ENCODE measurements around the gene KIF20A.
"Not testable (repeated sequence)": the region's sequence is repeated elsewhere in the genome, so short reads cannot be mapped to it uniquely, and the experiment has no call there.

The KIF20A gene

DNA sequence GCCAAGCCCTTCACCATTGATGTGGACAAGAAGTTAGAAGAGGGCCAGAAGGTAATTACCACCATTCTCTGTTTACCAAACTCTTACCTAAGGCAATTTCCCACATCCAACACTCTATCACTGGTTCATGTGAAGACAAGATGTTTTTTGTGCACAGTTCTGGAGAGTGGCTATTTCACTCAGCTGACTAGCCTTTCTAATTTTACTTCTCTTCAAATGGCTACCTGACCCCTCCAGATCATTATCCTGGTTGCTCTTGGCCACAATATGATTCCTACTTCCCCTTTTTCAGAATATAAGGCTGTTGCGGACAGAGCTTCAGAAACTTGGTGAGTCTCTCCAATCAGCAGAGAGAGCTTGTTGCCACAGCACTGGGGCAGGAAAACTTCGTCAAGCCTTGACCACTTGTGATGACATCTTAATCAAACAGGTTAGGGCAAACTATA is 7.1 kb downstream of the KIF20A start:
- no peak for DNase-seq (ENCODE audit: low read depth)

DNA sequence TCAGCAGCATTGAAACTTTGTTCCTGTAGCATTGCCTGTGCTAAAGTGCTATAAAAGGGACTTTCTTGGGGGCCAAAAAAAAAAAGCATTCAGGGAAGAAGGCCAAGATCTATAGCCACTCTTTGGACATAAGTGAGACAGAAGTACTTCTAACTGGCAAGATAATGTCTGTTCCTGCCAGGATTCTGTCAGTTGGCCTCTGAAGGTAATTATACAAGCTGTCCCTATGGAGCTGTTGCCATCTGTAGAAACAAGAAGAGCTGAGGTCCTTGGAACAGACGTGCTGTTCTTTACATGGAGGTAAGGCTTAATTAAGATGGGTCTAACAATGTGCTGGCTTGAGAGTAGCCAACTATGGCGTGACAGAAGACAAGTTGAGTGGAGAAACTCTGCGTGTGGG is 9.7 kb downstream of the KIF20A start:
- no peak for DNase-seq (ENCODE audit: low read depth)

DNA sequence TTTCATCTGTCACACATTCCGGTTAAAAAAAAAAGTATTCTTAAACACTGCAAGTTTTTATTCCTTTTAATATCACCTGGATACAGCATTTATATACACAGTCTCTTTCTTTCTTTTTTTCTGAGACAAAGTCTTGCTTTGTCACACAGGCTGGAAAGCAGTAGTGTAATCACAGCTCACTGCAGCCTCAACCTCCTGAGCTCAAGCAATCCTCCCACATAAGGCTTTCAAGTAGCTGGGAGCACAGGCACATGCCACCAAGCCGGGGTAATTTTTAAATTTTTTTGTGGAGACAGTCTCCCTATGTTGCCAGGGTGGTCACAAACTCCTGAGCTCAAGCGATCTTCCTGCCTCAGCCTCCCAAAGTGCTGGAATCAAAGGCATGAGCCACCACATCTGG is 13.9 kb downstream of the KIF20A start:
- no peak for DNase-seq (ENCODE audit: low read depth)

DNA sequence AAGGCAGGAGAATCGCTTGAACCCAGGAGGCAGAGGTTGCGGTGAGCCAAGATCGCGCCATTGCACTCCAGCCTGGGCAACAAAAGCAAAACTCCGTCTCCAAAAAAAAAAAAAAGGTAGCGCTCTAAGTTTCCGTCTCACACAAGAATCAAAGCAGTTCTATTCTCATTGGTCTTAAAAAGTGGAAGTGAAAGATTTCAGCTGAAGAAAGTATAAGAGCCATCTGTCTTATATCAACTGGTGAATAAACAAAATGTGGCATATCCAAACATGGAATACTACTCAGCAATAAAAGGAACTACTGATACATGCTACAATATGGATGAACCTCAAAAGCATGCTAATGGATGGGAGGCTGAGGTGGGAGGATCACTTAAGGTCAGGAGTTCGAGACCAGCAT is 14.9 kb downstream of the KIF20A start:
- DNase-seq (ENCODE audit: low read depth), result not testable (repeated sequence)

DNA sequence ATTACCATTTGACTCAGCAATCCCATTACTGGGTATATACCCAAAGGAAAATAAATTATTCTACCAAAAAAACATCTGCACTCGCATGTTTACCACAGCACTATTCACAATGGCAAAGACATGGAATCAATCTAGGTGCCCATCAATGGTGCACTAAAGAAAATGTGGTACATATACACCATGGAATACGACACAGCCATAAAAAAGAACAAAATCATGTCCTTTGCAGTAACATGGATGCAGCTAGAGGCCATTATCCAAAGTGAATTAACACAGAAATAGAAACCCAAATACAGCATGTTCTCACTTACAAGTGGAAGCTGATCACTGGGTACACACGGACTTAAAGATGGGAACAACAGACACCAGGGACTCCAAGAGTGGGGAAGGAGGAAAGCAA is 32.1 kb downstream of the KIF20A start:
- DNase-seq (ENCODE audit: low read depth), result no peak

DNA sequence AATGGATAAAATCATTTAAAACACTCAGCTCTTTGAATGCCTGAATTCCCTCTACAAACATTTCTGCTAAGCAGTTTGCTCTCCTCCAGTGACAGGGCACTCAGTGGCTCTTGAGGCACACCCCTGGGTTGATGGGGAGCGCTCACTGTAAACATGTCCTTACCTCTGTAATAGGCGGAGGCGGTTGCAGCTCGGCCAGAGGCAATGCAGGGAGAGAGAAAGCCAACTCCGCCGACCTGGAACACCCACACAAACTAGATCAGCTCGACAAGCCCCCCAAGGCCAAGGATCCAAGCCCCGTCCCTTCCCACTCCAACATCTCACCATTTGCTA is 33.9 kb downstream of the KIF20A start:
- DNase-seq (ENCODE audit: low read depth), result no peak

DNA sequence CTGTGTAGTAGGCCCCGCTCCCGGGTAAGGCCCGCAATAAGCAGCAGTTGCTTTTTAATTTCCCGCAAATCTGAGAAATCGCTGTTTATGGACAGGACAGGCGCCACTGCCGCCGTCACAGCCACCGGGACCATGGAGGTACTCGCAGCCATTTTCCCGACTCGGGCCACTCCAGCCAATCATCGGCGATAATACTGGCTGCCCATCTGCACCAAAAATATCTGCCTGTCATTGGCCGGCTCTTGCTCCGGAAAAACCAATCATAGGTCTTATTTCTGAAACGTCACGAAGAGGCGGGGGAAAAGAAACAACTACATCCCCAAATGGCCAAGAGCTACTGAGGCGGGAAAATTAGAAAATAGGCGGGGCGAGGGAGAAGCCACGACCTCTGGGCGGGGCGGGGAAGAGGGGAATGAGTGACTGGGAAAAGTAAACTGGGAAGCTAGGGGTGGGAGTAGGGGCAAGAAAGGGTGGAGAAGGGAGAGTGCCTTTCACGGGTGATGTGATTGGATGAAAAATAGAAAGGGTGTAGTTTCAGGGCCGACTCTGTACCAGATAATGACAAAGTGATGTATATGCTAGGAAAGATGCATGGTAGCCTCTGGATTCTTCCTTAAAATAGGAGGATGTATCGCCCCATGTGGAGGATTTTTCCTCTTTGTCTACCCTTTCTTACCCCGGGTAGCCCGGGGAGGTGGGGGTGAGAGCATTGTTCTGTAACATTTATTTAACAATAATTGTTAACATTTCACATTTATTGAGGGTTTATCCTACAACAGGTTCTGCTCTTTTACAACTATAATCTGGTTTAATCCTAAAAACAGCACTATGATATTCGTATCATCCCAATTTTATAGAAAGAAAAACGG is 34.5 kb downstream of the KIF20A start, which contains the start of gene CDC23:
Gene CDC23 (minus strand): TSS at position 163 of the 869 bp plus-strand sequence. CDS start 11 bp downstream, at position 152.
- DNase-seq (ENCODE audit: low read depth), result peak; percentile 78

DNA sequence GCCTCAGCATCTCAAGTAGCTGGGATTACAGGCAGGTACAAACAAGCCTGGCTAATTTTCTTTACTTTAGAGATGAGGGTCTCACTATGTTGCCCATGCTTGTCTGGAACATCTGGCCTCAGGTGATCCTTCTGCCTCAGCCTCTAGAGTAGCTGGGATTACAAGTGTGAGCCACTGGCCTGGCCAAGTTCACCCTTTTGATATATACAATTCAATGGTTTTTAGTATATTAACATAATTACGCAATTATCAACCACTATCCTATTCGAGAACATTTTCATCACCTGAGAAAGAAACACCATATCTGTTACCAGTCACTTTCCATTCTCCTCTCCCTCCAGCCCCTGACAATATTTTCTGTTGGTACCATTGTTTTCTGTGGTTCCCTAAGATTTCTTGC is 37.9 kb downstream of the KIF20A start:
- DNase-seq (ENCODE audit: low read depth), result no peak

DNA sequence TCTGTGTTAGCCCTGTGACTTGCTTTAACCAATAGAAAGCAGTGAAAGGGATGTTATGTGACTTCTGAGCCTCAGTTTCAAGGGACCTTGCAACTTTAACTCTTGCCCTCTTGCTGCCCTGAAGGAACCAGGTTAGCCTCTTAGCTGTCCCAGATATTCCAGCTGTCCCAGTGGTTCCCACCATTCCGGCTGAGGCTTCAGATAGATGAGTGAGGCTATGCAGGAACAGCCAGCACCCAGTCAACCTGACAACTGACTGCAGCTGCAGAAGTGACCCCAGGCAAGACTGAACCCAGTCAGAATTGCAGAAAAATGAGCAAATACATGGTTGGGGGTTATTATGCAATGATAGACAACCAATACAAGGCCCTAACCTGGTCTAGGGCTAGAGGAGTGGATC is 44.6 kb downstream of the KIF20A start:
- DNase-seq (ENCODE audit: low read depth), result no peak

DNA sequence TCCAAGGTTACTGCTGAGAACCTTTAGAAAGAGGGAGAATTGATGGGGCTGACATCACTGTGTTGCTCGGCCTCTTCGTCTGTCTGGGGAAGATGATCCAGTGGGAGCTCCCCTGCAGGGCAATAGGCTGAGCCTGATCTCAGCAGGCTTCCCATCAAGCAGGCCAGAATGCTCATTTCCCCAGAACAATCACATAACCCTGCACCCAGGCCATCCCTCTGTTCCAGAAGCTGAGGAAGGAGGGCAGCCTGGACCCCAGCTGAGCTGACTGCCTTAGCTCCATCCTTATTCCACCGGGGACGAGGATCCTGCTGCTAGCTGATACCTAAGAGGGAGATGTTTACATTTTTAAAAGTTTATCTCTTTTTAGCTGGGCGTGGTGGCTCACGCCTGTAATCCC is 45.8 kb downstream of the KIF20A start:
- no peak for DNase-seq (ENCODE audit: low read depth)

DNA sequence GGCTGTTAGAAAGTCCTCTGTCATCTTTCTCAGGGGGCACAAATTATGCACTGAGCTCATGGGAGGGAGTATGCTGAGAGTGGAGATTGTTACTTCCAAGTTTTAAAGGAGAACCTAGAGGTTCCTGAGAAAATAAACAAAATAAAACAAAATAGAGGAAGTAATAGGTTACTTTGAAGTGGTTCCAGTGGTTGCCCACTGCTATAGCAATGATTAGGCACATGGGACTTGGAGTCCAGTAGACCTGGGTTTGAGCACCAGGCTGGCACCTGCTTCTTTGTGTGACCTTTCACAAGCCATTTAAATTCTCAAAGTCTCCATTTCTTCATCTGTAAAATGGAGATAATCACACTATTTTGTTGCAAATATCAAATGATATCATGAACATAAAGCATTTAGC is 48.0 kb downstream of the KIF20A start:
- no peak for DNase-seq (ENCODE audit: low read depth)

DNA sequence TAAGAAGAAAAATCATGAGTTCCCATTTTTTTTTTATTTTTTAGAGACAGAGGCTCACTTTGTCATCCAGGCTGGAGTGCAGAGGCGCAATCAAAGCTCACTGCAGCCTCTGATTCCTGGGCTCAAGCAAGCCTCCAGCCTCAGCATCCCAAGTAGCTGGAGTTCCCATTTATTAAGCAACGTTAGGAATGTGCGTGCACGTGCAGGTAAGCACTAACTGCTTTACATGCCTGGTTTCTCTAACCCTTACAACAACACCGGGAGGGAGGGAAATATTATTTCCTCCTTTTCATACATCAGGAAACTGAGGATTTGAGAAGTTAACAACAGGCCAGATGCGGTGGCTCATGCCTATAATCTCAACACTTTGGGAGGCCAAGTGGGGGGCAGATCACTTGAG is 50.5 kb downstream of the KIF20A start:
- no peak for DNase-seq (ENCODE audit: low read depth)

DNA sequence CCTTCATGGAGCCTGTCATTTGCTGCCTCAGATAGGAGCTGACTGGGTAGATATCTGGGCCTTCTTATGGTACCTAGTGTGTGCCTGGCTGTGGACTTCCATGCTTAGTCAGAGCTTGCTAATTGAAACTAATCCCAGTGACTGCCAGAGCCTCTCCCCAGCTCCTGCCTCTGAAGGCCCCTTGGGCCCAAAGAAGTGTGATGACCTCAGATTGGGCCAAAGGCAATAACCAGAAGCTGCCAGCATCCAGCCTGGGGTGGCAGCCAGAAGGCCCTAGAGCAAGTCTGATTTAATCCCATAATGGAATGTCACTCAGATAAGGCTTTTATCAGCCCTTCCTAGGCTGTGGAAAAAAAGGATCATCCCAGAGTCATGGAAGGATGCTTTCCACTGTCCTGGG is 51.3 kb downstream of the KIF20A start:
- no peak for DNase-seq (ENCODE audit: low read depth)

DNA sequence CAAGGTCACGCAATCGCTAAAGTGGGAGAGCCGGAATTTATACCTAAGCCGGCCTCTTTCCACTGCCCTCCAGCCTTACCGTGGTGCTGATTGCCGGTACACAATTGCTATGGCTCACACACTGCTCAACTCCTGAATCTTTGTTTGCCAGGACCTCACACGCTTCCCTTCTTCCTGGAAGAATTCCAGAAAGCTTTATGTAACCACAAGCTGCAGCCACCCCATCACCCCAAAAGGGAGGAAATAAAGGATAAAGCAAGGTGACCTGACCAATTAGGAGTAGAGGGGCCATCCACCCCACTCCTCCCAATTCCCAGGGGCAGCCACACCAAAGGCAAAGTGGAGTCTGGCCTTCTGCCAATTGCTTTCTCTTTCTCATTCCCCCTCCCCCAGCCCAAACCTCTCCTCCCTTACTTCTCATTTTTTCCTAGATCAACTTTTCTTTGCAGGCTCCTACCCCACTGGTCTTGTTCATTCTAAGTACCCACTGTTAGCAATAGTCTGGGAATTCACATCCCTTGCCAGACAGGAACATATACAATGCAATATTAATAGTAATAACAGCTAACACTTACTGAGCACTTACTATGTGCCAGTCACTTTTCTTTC is 52.2 kb downstream of the KIF20A start:
- DNase-seq (ENCODE audit: low read depth), result no peak

DNA sequence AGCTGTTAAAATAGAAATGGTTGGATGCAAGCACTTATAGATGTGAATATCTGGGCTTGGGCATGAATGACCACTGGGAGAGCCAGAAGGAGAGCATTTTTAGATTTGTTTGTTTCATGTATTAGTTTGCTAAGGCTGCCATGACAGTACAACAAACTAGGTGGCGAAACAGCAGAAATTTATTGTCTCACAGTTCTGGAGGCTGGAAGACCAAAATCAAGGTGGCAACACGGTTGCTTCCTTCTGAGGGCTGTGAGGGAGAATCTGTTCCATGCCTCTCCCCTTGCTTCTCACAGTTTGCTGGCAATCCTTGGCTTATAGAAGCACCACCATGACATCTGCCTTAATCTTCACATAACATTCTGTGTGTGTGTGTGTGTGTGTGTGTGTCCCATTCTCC is 54.4 kb downstream of the KIF20A start:
- DNase-seq (ENCODE audit: low read depth), result no peak

DNA sequence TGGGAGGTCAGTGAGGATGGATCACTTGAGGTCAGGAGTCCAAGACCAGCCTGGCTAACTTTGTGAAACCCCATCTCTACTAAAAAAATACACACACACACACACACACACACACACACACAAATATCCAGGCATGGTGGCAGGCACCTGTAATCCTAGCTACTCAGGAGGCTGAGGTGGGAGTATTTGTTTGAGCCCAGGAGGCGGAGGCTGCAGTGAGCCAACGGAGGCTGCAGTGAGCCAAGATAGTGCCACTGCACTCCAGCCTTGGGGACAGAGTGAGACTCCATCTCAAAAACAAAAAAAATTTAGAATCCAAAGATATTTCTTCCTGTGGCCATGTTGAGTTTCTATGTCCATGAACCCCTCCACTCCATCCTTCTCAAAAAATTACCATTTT is 55.7 kb downstream of the KIF20A start:
- no peak for DNase-seq (ENCODE audit: low read depth)
